Fibroblast of gingiva (primary cell): ENCODE data around the gene TMEM192.
"Not testable (repeated sequence)": the region's sequence is repeated elsewhere in the genome, so short reads cannot be mapped to it uniquely, and the experiment has no call there.

Source experiments
- DNase-seq: peaks from one replicate; pipeline ENCODE4 v3.0.0-alpha.2; 2011; ENCODE audit warnings: low read depth

TMEM192 gene

DNA sequence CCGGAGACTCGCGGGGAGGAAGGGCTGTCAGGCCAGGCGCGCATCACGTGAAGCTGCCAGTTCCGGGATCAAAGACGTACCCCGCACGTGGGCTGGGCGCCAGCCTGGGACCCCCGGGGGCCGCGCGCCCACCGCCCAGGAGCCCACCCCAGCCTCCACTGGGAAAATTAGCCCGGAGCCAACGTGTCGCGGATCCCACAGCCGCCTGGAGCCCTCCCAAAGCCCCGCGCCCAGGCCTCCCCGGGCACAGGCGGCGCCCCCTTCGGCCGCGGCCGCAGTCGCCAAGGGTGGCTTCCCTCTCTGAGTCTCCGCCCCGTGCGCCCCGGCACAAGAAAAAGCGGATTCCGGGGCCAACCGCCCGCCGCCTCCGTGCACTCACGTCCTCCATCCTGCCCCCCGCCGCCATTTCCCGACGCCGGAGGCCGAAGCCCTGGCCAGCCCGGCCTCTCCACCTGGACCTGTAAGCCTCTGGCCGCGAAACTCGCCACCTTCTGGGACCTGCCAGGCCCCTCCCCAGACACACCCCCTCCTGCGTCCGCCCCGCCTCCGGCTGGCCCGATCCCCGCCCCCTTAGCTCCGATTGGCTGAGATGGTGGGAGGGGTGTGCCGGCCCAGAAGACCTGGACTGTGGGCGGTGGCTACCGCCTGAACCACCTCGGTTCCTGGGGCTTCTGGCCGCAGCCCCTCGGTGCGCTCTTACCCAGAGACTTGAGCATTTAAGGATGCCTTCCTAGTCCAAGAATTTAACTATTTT lies at the start of gene TMEM192:
TSS of gene TMEM192 (minus strand) at position 493 of the 754 bp plus-strand sequence. CDS start at position 406, 87 bp downstream.
- DNase-seq: peak; percentile 87

DNA sequence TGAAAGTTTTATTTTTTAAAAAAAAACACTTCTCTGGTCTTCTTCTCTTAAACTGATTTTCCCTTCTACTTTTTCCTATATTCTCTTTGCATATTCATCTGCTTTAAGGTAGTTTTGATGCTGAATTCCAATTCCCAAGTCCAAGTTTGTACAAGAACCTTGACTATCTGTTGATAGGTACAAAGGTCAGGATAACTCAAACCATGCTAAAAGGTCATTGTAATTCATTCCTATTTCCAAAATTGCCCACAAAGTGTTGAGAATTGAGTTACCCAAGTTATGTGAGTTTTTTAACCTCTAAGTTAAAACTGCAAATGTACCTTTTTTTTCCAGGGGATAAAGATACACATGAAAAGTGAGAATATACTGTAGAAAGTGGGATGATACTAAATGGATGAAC lies 46.1 kb upstream of the TMEM192 start:
- DNase-seq: no peak

DNA sequence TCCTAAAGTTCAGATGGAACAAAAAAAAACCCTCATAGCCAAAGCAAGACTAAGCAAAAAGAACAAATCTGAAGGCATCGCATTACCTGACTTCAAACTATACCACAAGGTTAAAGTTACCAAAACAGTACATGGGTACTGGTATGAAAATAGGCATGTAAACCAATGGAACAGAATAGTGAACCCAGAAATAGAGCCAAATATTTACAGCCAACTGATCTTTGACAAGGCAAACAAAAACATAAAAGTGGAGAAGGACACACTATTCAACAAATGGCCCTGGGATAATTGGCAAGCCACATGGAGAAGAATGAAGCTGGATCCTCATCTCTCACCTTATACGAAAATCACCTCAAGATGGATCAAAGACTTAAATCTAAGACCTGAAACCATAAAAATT lies 44.2 kb upstream of the TMEM192 start:
- DNase-seq: no peak

DNA sequence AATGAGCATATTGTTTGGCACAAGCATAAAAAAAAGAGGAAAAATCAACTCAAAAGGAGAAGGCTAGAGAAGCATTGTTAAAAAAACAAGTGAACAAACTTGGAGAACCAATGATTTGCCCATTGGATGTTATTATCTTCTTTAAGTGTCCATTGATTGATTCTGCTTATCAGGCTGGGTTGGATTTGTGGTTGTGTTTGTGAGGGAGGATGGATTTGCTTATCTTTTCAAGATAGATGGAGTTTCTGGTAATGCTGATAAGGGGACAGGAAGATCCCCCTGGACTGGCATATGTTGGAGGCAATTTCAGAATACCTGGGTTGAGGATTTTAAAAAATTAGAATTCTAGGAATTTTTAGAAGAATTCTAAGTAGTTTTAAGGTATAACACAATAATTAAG lies 41.8 kb upstream of the TMEM192 start:
- DNase-seq: no peak

DNA sequence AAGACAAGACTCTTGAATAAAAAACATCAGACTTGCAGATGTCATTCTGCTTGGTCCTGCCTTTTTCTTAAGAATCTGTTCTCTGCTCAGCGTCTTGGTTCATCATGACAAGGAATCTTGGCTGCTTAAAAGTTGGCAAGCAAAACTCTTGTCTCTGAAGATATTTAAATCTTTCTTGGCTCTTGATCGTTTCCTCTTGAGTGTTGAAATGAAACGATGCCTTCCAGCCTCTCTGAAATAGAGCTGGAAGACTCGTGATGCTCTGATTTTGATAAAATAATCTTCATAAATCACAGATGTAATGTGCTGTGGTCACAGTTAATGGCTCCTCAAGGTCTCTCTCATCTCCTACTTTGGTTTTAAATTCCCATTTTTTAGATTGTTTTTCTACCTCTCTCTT lies 39.9 kb upstream of the TMEM192 start:
- peak; percentile 71 for DNase-seq

GRCh38 chr4:165151734-165152133 lies 39.1 kb upstream of the TMEM192 start:
- DNase-seq: no peak

GRCh38 chr4:165150545-165150944 lies 37.9 kb upstream of the TMEM192 start:
- DNase-seq: no peak

DNA sequence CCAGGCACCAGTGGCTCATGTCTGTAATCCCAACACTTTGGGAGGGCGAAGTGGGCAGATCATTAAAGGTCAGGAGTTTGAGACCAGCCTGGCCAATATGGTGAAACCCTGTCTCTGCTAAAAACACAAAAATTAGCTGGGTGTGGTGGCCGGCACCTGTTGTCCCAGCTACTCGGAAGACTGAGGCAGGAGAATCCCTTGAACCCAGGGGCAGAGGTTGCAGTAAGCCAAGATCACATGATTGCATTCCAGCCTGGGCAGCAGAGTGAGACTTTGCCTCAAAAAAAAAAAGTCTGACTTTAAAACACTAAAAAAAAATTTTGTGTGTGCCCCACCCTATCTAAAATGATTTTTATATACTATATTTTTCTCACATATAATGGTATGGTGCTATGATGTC lies 26.2 kb upstream of the TMEM192 start:
- no peak for DNase-seq

GRCh38 chr4:165137205-165137604 lies 24.5 kb upstream of the TMEM192 start:
- DNase-seq: no peak

DNA sequence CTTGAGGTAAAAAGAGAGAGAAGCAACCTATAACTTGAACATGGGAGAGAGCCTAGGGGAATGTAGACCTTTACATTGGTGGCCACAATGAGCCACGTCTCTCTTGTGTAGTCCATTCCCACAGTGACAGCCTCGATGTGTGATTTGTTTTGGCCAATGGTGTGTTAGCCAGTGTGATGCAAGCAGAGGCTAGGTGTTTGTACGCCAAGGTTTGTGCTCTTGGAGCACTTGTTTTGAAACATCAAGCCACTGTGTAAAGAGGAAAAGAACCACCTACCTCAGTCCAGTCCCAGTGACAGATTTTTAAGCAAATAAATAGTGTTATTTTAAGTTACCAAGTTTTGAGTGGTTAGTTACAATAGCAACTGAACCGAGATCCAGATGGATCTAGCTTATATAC lies 23.9 kb upstream of the TMEM192 start:
- no peak for DNase-seq

GRCh38 chr4:165133150-165133549 lies 20.5 kb upstream of the TMEM192 start:
- no peak for DNase-seq

DNA sequence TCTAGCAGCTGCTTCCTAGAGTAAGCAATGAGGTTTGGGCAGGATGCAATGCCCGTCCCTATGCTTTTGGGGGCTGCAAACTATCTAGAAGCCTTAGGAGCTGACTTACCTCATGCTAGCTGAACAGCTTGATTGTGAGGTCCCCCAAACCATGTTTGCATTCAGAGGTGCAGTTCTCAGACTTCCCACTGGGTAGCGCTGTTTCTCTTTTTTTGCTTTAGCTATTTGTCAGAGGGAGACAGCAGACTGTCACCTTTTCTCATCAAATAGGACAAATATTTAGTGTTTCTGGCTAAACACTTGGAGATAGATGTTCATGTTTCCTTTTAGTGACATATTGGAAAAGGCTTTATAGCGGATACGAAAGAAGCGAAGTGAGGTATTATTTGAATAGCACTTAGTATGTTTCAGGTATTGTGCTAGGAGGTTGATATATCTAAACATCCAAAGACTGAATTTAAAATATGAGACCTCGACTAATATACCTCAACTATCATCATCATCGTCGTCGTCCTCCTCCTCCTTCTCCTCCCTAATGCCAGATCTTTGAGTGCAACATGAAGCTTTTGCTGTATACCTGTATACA lies 18.7 kb upstream of the TMEM192 start:
- DNase-seq: peak; percentile 32

DNA sequence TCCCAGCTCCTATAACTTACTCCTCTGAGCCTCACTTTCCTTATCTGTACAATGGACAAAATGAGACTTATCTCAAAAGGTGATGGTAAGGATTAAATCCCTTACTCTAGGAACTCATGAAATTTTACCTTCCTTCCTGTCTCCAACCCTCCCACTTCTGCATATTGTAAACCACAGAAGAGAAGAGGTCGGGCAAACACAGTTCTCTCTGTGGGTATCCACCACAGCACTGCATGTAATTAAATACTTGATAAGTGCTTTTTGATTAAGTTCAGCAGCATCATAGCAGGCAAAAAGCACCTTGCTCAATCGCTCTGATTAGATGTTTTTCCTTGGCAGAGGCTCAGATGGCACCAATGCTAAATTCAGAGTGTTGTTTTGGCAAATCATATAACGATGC lies 17.3 kb upstream of the TMEM192 start:
- DNase-seq: no peak

DNA sequence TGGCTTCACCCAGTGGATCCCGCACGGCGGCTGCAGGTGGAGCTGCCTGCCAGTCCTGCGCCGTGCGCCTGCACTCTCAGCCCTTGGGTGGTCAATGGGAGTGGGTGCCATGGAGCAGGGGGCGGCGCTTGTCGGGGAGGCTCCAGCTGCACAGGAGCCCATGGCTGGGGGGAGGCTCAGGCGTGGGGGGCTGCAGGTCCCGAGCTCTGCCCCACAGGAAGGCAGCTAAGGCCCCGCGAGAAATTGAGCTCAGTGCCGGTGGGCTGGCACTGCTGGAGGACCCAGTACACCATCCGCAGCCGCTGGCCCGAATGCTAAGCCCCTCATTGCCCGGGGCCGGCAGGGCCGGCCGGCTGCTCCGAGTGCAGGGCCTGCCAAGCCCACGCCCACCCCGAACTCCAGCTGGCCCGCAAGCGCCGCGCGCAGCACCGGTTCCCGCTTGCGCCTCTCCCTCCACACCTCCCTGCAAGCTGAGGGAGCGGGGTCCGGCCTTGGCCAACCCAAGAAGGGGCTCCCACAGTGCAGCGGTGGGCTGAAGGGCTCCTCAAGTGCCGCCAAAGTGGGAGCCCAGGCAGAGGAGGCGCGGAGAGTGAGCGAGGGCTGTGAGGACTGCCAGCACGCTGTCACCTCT lies 13.3 kb upstream of the TMEM192 start:
- DNase-seq: not testable (repeated sequence)

DNA sequence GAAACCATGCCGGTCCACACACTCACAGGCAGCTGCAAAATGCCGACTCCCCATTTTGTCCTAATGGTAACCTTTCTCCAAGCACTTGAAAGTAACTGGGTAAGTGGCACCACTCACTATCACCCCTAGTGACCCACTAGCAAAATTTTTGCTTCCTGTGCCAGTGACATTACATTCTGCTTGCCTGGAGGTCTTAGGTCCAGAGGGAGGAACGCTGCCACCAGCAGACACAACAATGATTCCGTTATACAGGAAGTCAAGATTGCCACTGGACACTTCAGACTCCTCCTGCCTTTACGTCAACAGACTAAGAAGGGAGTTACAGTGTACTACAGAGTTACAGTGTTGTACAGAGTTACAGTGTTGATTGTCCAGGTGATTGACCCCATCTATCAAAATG lies 11.8 kb upstream of the TMEM192 start:
- no peak for DNase-seq

GRCh38 chr4:165118256-165118909 lies 5.7 kb upstream of the TMEM192 start:
- no peak for DNase-seq

- DNase-seq: no peak
Observed at GRCh38 chr4:165115301-165115700, 2.6 kb upstream of the TMEM192 start.

DNA sequence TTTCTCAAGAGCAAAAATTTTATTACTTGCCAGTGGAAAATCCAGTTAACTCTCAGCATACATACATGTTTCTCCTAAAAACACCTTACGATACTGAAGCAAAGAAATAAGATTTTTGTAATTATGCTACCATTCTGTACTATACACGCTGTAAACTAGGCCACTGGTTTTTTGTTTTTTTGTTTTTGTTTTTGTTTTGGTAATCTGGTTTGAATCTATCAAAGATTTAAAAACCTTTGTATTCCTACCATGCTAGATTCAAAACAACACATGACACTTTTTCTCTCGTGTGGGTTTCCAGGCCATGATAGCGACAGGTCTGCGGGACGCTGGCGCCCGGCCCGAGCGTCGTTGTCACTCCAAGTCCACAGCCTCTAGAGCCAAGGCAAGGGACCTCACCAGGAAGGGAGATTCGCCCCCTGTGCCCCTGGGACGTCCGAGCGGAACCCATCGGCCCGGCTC lies 723 bp downstream of the TMEM192 start:
- DNase-seq: no peak

DNA sequence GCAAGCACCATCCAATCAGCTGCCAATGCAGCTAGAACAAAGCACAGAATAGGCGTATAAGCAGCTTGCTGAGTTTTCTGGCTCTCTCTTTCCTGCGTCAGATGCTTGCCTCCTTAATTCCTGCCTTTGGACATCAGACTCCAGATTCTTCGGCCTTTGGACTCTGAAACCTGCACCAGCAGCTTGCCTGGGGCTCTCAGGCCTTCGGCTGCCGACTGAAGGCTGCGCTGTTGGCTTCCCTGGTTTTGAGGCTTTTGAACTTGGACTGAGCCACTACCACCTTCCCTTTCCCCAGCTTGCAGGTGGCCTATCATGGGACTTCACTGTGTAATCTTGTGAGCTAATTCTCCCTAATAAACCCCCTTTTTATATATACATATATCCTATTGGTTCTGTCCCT lies 6.1 kb downstream of the TMEM192 start:
- no peak for DNase-seq

DNA sequence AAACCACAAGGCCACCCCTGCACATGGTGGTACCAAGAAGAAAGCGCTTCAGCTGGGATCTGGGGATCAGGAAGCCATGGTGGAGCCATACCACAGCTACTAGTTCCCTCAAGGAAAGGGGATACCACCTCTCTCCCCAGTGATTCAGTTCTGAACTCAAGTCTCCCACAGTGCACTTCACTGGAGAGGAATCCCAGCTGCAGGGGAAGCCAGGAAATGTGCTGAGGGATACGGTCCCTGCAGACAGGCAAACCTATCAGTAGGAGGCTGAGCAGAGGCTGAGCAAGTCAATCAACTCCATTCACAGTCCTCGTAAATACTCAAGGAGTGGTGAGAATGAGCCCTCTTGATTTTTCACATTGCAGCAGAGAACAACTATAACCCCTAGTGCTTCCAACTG lies 11.0 kb downstream of the TMEM192 start:
- no peak for DNase-seq

- DNase-seq: peak; percentile 18
Observed at GRCh38 chr4:165096776-165097175, 15.9 kb downstream of the TMEM192 start.

DNA sequence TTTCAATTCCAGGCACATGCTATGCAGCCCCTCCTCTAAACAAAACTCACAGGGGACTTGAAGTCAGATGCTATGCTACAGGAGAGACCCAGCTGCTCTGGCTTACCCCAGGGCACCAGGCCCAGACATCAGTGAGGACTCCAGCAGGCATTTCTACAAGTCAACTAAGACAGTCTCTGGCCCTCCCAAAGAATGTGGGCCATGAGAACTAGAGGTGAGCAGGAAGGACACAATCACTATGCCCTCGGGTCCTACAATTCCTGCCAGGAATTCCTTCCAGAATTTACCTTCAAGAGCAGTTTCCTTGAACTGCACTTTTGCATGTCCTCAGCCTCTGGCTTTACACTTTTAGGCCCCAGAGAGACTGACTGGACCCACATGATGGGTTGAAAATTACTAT lies 17.4 kb downstream of the TMEM192 start:
- DNase-seq: no peak

- no peak for DNase-seq
Observed at GRCh38 chr4:165094873-165095272, 17.8 kb downstream of the TMEM192 start.
